Activated CD4-positive, alpha-beta T cell treated with anti-CD3 and anti-CD28 coated beads, Interleukin-2, Interleukin-6, amounts not matched to agents 100 ng/mL and 50 ng/mL, durations not matched to agents 16 hours and 8 hours (primary cell): ENCODE measurements around the gene RXFP3.
"Not testable (repeated sequence)": the region's sequence is repeated elsewhere in the genome, so short reads cannot be mapped to it uniquely, and the experiment has no call there.

Experiments
- DNase-seq: peaks from one replicate; pipeline ENCODE4 v3.0.0-alpha.2; 2020

Gene RXFP3

DNA sequence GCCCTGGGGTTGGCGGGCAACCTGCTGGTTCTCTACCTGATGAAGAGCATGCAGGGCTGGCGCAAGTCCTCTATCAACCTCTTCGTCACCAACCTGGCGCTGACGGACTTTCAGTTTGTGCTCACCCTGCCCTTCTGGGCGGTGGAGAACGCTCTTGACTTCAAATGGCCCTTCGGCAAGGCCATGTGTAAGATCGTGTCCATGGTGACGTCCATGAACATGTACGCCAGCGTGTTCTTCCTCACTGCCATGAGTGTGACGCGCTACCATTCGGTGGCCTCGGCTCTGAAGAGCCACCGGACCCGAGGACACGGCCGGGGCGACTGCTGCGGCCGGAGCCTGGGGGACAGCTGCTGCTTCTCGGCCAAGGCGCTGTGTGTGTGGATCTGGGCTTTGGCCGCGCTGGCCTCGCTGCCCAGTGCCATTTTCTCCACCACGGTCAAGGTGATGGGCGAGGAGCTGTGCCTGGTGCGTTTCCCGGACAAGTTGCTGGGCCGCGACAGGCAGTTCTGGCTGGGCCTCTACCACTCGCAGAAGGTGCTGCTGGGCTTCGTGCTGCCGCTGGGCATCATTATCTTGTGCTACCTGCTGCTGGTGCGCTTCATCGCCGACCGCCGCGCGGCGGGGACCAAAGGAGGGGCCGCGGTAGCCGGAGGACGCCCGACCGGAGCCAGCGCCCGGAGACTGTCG is 976 bp downstream of the RXFP3 start:
- no peak for DNase-seq

DNA sequence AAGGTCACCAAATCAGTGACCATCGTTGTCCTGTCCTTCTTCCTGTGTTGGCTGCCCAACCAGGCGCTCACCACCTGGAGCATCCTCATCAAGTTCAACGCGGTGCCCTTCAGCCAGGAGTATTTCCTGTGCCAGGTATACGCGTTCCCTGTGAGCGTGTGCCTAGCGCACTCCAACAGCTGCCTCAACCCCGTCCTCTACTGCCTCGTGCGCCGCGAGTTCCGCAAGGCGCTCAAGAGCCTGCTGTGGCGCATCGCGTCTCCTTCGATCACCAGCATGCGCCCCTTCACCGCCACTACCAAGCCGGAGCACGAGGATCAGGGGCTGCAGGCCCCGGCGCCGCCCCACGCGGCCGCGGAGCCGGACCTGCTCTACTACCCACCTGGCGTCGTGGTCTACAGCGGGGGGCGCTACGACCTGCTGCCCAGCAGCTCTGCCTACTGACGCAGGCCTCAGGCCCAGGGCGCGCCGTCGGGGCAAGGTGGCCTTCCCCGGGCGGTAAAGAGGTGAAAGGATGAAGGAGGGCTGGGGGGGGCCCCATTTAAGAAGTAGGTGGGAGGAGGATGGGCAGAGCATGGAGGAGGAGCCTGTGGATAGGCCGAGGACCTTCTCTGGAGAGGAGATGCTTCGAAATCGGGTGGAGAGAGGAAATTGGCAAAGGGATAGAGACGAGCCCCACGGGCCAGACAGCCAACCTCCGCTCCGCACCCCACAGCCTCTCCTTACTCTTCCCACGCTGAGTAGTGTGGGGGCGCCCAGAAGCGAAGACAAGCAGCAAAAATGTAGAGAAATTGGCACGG is 1.7 kb downstream of the RXFP3 start:
- DNase-seq, result no peak

DNA sequence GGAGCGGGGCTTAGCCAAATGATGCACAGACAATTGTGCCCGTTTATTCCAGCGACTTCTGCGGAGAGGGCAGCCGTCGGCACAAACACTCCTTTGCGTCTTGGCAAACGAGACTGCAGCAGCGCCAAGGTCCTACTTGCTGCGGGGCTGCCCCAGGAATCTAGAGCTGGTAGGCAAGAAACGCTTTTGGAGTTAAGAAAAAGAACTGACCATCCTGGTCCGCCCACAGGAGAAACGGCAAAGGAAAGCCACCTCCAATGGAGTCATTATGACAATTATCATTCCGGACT is 2.3 kb downstream of the RXFP3 start:
- DNase-seq, result no peak

DNA sequence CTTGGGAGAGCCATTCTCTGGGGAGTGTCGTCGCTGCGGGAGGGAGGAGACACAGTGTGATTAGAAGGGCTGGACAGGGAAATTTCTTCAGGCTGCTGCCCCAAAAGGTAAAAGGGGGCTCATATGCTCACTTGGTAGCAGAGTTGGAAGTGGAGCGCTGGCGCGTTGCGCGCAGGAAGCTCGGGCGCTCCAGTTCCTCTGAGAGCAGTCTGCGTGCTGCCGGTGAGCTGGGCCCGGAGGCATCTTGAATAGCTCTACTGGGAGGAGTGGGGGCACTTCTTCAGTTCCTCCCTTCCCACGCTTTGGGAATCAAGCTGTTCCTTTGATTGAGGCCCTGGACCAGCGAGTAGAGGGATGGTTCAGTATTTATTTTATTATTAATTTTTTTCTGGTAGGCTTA is 2.7 kb downstream of the RXFP3 start:
- no peak for DNase-seq

DNA sequence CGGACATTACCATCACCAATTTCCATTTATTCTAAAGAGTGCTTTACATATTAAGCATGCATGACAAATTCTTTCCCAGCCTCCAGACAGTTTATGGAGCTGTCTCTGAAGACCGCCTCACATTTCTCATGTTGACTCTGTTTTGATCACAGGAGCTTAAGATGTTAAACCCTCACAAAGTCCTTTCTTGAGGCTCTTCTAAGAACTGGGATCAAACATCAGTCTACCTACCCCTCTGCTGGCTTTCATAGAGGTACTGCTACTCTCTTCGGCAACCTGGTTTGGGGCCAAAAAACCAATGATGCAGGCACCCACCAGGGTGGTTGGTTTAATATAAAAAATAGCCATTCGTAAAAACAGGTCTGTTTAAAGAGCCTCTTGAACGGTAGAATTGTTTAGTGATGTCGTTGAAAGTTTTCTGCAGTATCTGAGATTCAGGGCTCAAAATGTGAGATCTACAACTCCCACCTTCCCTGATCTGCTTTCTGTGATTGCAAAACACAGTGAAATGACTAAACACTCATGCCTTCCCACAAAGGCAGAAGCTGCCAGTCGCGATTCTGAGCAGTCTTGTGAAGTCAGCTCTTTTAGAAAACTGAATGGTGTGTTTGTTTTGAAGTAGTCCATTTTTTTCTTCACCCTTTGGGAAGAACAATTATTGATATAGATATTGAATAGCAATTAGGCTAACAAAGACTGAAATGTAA is 3.5 kb downstream of the RXFP3 start:
- no peak for DNase-seq

DNA sequence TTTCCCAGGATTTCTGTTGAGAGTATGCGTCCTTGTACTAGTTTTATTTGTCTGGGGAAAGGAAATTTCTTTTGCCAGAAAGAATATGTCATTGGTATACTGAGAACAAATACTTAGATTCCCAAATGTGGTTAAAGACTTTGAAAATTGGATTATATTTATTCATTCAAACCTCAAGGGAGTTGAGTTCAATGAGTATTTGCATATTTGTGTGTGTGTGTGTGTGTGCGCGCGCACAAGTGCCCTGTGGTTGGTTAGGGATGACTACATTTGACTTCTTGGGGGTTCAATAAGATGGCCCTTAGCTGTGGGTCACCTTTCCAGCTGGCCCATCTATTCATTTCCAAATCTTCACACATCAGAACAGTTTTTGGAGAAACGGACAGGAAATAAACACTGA is 4.9 kb downstream of the RXFP3 start:
- DNase-seq, result no peak

DNA sequence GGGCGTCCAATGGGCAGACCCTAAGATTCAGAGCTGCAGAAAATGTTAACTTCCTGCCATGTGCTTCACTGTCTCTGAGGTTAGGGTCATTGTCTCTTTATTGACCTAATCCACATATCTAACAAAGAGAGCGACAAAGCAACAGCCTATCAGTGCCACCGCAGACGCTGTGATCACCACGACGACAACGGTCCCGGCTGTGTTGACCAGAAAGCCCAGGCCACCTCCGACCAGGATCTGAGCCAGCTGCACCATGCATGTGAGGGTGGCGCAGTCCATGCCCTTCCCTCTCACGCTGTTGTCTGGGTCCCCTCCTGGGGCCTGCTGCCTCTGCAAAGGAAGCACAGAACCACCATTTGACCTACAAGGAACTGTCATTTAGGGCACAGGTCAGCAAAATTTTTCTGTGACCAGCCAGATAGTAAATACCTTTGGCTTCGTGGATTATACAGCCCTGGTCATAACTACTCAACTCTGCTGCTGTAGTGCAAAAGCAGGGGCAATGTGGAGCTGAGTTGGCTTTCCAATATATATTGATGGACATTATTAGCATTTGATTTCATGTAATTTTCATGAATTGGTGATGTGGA is 8.5 kb downstream of the RXFP3 start:
- no peak for DNase-seq

DNA sequence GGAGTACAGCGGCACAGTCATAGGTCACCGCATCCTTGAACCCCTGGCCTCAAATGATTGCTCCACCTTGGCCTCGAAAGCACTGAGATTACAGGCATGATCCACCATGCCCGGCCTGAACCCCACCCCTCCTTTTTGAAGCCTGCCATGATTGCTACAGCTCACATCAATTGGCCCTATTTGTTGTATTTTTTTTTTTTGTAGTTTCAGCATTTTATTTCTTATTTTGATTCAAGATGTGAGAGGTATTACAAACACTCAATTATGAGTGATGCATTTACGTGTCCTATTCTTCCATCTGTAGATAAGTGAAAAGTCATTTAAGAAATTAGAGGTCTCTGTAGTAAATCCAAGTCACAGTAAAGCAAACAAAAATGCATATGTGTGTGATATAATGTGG is 16.0 kb downstream of the RXFP3 start:
- not testable (repeated sequence) for DNase-seq

DNA sequence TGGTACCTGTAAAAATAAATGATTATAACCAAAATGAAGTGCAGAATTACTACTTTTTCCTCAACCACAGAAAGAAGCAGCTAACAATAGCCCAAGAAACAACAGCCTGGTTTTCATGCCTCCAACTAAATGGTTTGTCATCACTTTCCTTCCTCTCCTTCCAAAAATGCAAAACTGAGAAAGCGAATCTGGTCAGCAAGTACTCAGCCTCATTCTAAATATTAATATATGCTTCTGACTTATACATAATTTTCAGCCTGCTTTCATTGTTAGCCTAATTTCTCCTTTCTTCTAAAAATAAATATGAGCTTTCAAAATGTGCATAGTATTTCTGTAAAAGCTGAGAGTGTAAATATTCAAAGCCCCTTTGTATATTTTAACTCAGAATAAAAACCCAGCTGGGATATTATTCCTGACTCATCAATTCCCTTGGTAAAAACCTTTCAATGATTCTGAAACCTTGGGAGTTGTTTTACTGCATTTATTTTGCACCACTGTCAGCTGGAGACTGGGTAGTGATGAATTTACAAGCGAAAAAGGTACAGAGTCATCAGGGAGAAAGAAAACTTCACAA is 21.5 kb downstream of the RXFP3 start:
- no peak for DNase-seq

DNA sequence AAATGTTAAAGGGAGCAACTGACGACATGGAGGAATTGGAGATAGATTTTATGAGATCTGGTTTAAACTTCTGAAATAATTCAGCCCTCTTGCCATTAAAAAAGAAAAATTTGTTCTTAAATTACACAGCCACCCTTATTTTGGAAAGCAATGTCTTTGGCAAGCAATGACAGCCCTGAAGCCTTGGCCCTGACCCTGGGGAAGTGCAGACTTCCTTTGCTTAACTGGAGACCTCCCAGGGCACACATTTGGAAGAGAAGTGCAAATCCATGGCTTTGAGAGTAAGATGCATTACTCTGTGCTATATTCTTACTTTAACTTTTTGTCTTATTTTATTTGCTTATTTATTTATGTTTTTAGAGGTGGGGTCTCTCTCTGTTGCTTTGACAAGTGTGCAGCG is 22.0 kb downstream of the RXFP3 start:
- no peak for DNase-seq

DNA sequence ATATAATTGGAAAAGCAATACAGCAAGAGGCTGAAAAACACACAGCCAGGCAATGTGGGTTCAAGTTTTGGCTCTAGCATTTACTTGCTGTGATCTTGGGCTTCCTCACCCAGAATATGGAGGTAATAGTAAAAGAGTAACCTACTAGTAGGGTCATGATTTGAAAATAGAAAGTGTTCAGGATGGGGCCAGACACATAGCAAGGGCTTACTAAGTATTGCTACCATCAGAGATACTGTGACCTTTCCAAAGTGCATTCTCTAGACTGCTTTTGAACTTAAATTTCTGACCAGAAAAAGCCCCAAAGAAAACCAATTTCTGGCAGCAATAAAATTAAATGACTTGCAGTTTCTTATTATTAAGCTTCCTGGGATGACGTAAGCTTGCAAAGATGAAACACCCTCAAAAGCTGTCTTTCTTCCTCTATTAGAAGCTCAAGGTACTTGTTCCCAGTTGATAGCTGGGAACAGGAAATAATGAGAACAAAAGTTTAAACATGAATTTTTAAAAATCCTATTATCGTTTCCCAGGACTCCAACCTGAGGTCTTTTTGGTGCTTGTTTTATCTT is 28.0 kb downstream of the RXFP3 start:
- peak; percentile 3 for DNase-seq

DNA sequence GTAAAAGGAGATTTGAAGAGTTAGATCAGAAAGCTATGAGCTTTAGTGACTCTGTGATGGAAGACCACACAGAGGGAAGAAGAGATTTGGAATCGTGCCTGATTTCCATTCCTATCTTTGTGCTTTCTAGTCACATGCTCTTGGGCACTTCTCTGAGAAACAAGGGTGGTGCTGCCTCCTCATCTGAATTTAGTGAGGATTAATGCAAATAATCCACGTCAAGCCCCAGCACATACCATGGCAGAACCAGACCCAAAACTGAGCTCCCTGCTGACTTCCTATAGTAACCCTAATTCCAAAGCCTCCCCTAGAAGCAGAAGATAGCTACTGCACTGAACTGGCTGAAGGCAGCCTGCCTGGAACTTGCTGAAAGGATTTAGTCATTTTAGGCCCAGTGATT is 30.6 kb downstream of the RXFP3 start:
- DNase-seq, result no peak

DNA sequence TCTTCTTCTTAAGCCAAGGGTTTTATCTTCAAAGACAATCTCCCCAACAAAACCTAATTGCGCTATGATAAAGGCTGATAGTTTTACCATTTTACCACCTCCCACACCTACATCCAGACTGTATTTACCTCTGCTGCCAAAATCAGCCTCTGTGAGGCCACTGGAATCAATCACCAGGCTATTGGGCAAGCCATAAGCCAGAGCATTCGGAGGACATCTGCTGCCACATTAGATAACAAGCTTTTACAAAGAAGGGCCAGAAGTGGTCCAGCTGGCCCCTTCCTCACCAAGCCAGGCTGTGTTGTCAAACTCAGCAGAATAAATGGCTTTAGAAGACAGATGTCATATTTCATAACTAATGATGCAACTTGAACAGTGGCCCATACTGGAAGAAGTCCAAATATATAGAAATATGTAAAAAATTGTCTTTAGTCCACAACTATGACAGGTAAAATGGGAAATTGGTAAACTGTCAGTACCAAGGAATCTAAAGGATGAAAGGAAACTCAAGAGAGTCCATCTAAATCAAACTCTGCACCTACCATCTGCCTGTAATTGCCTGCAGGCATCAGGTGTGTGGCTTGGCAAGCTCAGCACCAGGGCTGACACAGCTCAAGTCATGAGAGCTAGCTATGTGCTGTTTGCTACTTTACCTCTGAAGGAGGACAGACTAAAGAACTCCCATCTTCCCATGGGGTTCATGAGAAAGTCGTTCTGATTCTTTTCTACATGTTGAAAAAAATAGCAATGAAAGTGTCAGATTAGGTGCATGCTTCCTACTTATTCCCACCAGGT is 32.2 kb downstream of the RXFP3 start:
- no peak for DNase-seq

DNA sequence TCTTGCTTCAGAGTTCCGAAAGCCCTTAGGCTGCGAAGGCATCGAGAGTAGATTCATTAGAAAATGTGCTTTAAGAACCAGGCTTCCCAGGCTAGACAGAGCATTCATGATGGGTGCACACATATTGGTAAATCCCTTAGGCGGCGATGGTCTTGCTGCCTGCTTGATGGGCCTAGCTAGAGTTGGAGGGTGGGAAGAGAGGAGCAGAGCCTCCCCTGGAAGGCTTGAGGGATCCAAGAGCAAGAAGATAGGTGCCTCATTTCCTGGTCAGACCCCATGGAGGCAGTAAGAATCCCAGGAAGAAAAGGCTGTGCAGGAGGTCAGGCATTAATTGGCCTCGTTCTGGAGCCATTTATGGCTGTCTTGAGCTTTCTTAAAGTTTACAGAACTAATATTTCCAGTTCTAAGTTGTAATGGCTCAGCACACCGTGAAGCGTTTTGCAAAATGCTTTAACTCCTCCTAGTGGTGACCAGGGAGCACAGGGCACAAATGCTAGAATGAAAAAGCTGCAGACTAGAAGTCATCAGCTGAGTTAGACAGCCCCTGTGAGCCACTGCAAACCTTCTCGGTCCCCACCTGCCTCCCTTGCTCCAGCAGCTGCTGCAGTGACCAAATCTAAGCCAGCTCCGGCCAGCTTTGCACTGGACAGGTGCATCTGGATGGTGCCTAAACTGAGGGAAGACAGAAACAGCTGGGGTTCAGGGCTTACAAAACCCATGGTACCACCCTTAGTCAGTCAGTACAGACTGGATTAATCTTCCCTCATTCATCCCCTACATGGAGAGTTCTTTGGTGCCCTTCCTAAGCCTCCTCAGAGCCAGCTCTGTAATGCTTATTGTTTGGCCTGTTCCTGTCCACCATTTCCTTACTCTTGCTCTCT is 33.6 kb downstream of the RXFP3 start:
- DNase-seq, result peak; percentile 34

DNA sequence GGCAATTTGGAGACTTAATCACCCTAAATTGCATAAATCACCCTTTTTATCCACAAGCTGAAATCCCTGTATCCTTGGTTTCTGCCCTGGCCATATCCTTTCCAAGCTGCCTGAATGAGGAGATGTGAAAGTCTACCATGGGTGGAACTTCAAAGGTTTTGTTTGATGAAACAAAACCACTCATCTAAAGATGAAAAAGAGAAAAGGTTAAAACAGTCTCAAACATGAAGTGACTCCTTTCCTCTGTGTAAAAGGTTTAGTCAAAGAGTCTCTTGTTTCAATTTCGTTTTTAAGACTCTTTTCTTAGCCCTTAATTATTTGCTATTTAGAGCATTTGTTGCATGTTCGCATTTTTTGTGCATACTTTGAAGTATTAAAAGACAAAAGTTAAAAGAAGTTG is 37.1 kb downstream of the RXFP3 start:
- DNase-seq, result peak; percentile 22

DNA sequence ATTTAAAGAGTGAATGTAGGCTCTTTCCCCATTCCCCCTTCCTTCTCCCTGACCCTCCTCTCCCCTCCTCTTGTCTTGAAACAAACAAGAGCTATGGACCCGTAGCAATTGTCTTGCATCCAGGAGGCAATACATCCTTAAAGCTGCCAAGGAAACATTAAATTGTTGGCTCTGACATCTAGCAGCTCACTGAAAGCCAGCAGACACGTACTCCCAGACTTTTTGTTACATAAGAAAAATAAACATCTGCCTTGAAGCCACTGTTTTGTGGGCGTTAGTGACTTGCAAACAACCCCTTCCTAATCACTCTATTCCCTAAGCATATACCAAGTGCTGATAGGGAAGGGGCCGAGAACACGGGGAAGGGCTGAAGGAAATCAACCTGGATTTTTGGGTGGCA is 39.7 kb downstream of the RXFP3 start:
- DNase-seq, result no peak

DNA sequence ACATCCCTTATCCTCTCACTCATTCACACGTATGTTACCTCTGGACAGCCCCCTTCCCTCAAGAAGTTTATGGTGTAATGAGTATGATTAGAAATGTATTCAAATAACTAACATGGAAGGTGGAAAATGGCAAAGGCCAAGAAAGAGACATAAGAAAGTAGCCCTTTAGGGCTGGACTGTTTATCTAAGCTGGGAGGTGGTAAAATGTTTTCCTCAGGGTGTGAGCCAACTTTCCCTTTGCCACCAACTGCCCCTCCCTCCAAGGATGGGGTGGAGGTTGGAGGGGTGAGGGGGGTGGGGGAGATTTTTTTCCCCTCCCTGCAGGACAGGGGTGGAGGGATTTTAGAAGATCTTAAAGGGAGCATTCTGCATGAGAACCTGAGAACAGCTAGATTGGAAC is 40.1 kb downstream of the RXFP3 start:
- DNase-seq, result no peak

DNA sequence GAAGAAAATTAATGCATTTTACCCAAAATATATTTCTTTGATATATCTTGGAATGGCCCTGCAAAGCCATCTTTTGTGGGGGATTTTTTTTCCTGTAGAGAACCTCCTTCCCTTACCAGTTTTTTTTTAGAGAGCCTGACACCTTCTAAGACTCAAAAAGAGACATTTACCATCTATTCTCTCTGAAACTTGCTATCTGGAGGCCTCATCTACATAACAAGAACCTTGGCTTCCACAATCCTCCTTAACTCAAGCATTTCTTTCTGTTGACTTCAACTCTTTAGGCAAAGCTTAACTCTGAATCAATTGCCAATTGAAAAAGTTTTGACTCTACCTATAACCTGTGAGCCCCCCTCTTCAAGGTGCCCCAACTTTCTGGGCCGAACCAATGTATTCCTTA is 42.1 kb downstream of the RXFP3 start:
- no peak for DNase-seq

DNA sequence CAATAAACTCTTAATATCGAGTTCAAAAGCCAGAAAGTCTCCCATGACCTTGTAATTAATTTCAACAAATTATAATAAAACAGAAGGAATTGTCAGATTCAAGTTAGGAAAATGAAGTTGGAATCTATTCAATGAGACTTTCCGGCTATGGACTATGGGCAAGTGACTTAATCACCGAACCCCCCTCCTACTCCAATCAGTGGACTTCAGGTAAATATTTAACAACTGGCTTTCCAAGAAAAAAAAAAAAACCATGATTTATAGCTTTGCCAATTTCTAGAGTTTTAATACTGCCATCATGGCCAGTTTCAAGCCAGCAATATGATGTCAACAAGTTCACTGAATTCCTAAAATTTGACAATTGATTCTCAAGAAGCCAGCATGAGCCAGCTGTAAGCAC is 43.8 kb downstream of the RXFP3 start:
- no peak for DNase-seq

DNA sequence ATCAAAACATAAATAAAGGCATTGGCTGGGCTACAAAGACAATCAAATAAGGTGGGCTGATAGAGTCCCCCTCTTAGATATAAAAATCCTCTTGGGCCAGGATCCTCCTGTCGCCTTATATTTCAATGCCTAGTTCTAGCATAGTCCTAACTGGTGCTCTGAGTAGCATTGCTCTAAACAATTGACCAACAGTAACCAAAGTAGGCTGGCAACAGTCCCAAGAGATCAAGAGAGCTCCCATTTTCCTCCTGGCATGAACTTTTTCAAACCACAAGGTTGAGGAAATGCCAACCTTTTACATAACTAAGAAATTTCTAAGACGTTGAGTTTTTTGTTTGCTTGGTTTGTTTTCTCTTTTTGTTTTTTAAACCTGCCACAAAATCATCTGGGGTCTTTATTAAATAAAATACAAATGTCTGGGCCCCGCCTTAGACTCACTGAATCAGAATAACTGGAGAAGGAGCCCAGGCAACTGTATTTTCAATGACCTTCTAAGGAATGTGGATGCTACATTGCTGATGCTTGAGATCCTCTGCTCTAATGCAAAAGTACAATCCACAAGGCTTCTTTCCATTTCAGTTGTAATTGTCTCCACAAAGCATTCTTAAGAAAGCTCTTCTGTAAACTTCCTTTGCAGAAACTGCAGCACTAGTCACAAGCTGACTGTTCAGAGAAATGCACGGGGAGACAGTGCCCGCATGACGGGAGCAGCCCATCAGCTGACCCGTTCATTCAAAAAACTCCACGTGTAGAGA is 45.4 kb downstream of the RXFP3 start:
- DNase-seq, result no peak

DNA sequence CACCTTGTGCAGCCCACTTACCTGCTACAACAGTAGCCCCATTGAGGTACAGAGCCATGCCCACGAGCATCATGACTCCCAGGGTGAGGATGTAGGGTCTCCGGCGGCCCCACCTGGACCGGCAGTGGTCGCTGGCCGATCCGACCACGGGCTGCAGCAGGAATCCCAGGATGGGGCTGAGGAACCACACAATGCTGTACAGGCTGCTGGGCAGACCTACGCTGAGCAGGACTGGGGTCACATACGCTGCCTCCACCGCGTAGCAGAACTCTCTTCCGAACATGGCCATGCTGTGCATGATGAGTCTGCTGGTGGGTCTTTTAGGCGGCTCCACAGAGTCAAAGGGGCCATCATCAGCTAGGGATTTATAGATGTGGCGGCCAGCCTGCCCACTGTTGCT is 48.0 kb downstream of the RXFP3 start:
- DNase-seq, result no peak
